Effector memory CD4-positive, alpha-beta T cell (primary cell): ENCODE measurements around the gene EEF2.

ENCODE experiments used
- DNase-seq, 3 donors: peaks; one replicate each; pipeline ENCODE4 v3.0.0-alpha.2; 2020
- H3K27ac ChIP-seq: 2 replicates; pipeline ENCODE4 v1.7.0; 2013; ENCODE audit warnings: mild to moderate bottlenecking, low read length, moderate library complexity; ENCODE audit not compliant: insufficient read depth, poor library complexity, severe bottlenecking
- H3K27me3 ChIP-seq: replicated peaks from 2 replicates; pipeline ENCODE4 v1.7.0; 2013; ENCODE audit warnings: mild to moderate bottlenecking, low read length; ENCODE audit not compliant: insufficient read depth, control insufficient read depth, poor library complexity, severe bottlenecking
- H3K36me3 ChIP-seq: 2 replicates; pipeline ENCODE4 v1.7.0; 2013; ENCODE audit warnings: mild to moderate bottlenecking, low read length, moderate library complexity; ENCODE audit not compliant: control insufficient read depth, insufficient read depth
- H3K4me1 ChIP-seq: 2 replicates; pipeline ENCODE4 v1.7.0; 2013; ENCODE audit warnings: low read length, mild to moderate bottlenecking; ENCODE audit not compliant: control insufficient read depth, insufficient read depth, poor library complexity, severe bottlenecking
- H3K4me3 ChIP-seq: 2 replicates; pipeline ENCODE4 v1.7.0; 2013; ENCODE audit warnings: low read length, low read depth, mild to moderate bottlenecking; ENCODE audit not compliant: insufficient read depth, poor library complexity, severe bottlenecking
- H3K9me3 ChIP-seq: 2 replicates; pipeline ENCODE4 v1.7.0; 2013; ENCODE audit warnings: mild to moderate bottlenecking, low read length, moderate library complexity; ENCODE audit not compliant: control insufficient read depth

The EEF2 gene

GRCh38 chr19:3984584-3984907, 717 bp downstream of the EEF2 start:
- H3K9me3 ChIP-seq = no peaks in the 10 kb centered on the region
- DNase-seq = no peak
- peak overlapping the region; percentile 99 for H3K4me3 ChIP-seq
- H3K36me3 ChIP-seq = peaks cover 47% of the 10 kb centered on the region
- H3K4me1 ChIP-seq = peaks cover 29% of the 10 kb centered on the region
- peak overlapping the region; percentile 78 for H3K27ac ChIP-seq
- no peaks in the 10 kb centered on the region for H3K27me3 ChIP-seq

GRCh38 chr19:3983936-3984583, 1.2 kb downstream of the EEF2 start:
- H3K36me3 ChIP-seq = peaks cover 52% of the 10 kb centered on the region
- peaks cover 29% of the 10 kb centered on the region for H3K4me1 ChIP-seq
- DNase-seq = no peak
- H3K9me3 ChIP-seq = no peaks in the 10 kb centered on the region
- H3K4me3 ChIP-seq = peak overlapping the region; percentile 99
- H3K27ac ChIP-seq = peak overlapping the region; percentile 78
- H3K27me3 ChIP-seq = no peaks in the 10 kb centered on the region

DNA sequence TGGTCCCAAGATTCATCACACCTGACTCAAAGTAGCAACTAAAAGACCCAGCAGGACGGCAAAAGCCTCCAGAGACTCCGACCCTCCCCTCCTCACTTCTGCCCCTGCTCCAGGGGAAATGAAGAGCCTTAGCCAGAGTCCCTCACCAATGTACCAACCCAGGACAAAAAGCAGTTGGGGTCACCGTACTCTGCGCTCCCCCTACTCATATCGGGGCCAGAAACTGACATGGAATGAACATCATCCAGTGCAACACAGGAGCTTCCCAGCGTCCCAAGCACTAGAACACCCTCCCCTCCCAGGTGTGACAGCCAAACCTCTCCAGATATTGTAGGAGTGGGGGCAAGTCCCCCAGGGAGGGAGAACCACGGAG, 1.7 kb downstream of the EEF2 start:
- peaks cover 29% of the 10 kb centered on the region for H3K4me1 ChIP-seq
- H3K4me3 ChIP-seq = peak overlapping the region; percentile 99
- no peaks in the 10 kb centered on the region for H3K27me3 ChIP-seq
- no peak for DNase-seq
- H3K27ac ChIP-seq = peak overlapping the region; percentile 78
- no peaks in the 10 kb centered on the region for H3K9me3 ChIP-seq
- H3K36me3 ChIP-seq = peaks cover 55% of the 10 kb centered on the region

DNA sequence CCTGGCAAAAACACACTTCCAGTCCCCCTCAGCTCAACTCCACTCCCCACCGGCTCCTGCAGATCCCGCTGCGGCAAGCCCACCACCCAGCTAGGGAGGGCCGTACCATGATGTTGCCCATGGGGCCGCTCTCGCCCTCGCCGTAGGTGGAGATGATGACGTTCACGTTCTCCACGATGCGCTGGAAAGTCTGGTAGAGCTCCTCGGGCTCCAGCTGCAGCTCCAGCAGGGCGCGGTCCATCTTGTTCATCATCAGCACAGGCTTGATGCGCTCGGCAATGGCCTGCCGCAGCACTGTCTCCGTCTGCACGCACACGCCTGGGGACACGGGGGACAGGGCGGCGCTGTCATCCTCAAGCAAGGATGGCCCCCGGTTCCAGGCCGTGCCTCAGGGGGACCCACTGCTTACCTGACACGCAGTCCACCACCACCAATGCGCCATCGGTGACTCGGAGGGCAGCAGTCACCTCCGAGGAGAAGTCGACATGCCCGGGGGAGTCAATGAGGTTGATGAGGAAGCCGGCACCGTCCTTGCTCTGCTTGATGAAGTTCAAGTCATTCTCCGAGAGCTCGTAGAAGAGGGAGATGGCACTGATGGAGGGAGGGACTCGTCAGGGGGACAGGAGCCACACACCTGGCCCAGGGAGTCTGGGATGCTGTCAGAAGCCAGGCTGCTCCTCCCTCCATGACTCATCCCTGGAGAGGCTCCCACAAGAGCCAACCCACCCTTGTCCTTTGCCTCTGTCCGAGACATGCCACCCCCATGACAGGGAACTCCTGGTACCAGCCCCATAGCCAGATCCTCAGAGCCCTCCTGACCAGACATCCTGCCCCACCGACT, 2.3 kb downstream of the EEF2 start:
- Histone ChIP-seq H3K27me3 (no peaks in the 10 kb centered on the region), H3K9me3 (no peaks in the 10 kb centered on the region), H3K27ac (peak overlapping the region; percentile 78), H3K4me1 (peaks cover 25% of the 10 kb centered on the region), H3K36me3 (peaks cover 61% of the 10 kb centered on the region), H3K4me3 (no peak overlapping the region)
- DNase-seq = no peak

- Histone ChIP-seq H3K36me3 (peaks cover 70% of the 10 kb centered on the region), H3K27me3 (no peaks in the 10 kb centered on the region), H3K4me1 (peaks cover 22% of the 10 kb centered on the region), H3K4me3 (no peak overlapping the region), H3K9me3 (no peaks in the 10 kb centered on the region), H3K27ac (no peak overlapping the region)
- DNase-seq = no peak
These were observed 3.3 kb downstream of the EEF2 start for GRCh38 chr19:3981736-3982681.

- Histone ChIP-seq H3K36me3 (peaks cover 77% of the 10 kb centered on the region), H3K27ac (no peak overlapping the region), H3K9me3 (no peaks in the 10 kb centered on the region), H3K27me3 (no peaks in the 10 kb centered on the region), H3K4me1 (peaks cover 16% of the 10 kb centered on the region), H3K4me3 (no peak overlapping the region)
- DNase-seq = no peak
These were observed 3.9 kb downstream of the EEF2 start for GRCh38 chr19:3981373-3981735.

DNA sequence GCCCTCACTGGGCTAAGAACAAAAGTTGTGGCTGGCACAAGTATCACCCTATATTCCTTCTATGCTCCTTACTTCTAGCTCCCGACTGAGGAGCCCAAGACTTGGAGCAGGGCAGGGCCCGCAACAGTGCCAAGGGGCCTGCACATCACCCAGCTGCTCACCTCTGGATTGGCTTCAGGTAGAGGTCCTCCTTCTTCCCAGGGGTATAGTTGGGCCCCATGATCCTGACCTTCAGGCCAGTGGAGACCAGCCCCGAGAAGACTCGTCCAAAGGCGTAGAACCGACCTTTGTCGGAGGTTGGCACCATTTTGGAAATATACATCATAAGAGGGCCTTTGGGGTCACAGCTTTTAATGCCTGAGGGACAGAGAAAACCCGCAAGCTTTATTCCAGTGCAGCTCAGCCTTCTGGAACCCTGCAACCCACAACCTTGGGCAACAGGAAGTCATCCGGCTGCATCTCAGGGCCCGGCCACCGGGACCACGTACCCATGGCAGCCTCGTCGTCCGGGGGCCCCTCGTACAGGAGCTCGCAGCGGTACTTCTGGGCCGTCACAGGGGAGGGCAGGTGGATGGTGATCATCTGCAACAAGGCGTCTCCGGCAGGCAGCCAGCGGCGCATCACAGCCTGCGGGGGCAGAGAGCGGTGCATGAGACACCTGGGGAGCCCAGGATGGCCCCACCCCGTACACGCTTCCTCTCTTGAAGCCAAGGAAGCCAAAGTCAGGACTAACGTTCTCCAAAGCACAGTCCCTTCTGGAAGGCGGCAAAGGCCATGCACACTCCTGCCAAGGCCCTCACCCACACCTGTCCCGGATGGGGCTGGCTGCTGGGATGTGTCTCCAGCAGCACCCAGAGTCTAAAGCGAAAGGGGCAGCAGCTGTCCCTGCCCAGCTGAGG, 4.7 kb downstream of the EEF2 start:
- Histone ChIP-seq H3K36me3 (peaks cover 84% of the 10 kb centered on the region), H3K4me3 (no peak overlapping the region), H3K4me1 (peaks cover 11% of the 10 kb centered on the region), H3K9me3 (no peaks in the 10 kb centered on the region), H3K27me3 (no peaks in the 10 kb centered on the region), H3K27ac (no peak overlapping the region)
- DNase-seq = no peak

DNA sequence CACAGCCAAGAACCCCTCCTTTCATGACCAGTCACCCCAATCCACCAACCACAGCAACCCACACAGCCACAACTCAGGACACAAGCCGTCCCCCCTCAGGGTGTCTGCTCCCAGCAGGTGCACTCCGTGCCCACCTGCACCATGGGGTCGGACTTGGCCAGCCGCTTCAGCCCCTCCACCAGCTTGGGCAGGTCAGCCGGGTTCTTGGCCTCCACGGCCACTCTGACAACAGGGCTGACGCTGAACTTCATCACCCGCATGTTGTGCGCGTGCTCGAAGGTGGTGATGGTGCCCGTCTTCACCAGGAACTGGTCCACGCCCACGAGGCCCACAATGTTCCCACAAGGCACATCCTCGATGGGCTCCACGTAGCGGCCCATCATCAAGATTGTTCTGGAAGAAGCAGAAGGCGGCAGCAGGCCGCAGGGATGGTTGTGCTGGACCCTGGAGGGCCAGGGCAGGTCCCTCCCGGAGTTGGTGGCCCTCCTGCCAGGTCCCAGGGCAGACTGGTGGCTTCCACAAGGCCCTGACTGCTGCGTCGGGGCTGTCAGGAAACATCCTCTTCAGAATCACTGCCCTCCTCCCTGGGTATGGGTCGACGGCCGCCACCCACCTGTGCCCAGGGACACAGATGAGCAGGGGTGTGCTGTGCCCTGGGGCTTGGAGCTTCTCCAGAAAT, 5.5 kb downstream of the EEF2 start:
- DNase-seq = no peak
- Histone ChIP-seq H3K27ac (no peak overlapping the region), H3K4me3 (no peak overlapping the region), H3K4me1 (peaks cover 9% of the 10 kb centered on the region), H3K27me3 (no peaks in the 10 kb centered on the region), H3K9me3 (no peaks in the 10 kb centered on the region), H3K36me3 (peaks cover 86% of the 10 kb centered on the region)

GRCh38 chr19:3979289-3979673, 6.0 kb downstream of the EEF2 start:
- H3K27ac ChIP-seq = no peak overlapping the region
- H3K4me3 ChIP-seq = no peak overlapping the region
- no peaks in the 10 kb centered on the region for H3K9me3 ChIP-seq
- no peak for DNase-seq
- H3K27me3 ChIP-seq = no peaks in the 10 kb centered on the region
- peaks cover 8% of the 10 kb centered on the region for H3K4me1 ChIP-seq
- peaks cover 86% of the 10 kb centered on the region for H3K36me3 ChIP-seq
